ENCODE measurements around the gene CERS2.

Gene CERS2

DNA sequence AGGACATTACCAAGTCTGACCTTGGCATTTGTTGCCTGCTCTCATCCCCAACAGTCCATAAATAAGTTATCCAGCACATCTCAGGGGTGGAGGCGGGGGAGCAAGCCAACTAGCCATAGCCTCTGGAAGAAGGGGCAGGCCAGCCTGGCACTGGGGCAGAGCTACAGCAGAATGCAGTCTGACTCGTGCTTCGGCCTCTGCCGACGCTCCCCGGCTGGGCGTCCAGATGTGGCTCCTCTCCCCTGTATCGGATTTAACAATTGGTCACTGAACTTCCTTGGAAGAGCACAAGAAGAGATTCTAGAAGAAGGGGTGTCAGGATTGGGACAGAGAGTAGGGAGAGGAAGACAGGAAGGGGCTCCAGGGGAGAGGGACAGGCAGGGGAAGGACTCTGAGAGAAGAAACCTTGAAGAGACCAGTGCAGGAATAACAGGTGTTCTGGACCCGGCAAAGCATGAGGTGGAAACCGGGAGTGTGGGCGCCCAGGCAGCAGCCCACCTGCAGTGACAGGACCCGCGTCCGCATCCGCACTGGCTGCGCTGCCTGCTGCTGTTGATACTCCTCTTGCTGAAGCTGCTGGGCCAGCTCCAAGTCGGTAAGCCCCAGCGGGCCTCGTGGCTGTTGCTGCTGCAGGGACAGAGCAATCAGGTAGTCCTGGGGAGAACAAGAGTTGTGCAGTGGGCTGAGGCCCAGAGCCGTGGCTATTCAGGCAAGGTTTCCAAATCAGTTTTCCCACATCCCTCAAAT is 22.7 kb upstream of the CERS2 start:
- no peak overlapping the region for H3K4me3 ChIP-seq (ENCODE audit: low read depth, low read length)
- TF ChIP-seq, protein P1, sequence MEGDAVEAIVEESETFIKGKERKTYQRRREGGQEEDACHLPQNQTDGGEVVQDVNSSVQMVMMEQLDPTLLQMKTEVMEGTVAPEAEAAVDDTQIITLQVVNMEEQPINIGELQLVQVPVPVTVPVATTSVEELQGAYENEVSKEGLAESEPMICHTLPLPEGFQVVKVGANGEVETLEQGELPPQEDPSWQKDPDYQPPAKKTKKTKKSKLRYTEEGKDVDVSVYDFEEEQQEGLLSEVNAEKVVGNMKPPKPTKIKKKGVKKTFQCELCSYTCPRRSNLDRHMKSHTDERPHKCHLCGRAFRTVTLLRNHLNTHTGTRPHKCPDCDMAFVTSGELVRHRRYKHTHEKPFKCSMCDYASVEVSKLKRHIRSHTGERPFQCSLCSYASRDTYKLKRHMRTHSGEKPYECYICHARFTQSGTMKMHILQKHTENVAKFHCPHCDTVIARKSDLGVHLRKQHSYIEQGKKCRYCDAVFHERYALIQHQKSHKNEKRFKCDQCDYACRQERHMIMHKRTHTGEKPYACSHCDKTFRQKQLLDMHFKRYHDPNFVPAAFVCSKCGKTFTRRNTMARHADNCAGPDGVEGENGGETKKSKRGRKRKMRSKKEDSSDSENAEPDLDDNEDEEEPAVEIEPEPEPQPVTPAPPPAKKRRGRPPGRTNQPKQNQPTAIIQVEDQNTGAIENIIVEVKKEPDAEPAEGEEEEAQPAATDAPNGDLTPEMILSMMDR (IDR thresholded peaks at IDR 0.05; ENCODE audit: borderline replicate concordance, insufficient read depth, low read depth, low read length) = no peak

DNA sequence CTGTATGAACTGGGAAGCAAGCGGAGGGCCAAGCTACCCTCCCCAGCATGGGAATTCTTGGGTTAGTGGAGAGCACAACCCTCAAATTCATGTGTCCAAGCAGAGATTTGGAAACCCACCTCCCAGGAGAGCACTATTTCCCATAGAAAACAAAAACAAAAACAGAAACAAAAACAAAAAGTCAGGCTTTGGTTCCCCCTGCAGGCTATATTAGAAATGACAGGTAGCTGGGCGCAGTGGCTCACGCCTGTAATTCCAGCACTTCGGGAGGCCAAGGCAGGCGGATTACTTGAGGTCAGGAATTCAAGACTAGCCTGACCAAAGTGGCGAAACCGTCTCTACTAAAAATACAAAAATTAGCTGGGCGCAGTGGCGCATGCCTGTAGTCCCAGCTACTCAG is 21.3 kb upstream of the CERS2 start:
- H3K4me3 ChIP-seq (ENCODE audit: low read depth, low read length) = no peak overlapping the region

DNA sequence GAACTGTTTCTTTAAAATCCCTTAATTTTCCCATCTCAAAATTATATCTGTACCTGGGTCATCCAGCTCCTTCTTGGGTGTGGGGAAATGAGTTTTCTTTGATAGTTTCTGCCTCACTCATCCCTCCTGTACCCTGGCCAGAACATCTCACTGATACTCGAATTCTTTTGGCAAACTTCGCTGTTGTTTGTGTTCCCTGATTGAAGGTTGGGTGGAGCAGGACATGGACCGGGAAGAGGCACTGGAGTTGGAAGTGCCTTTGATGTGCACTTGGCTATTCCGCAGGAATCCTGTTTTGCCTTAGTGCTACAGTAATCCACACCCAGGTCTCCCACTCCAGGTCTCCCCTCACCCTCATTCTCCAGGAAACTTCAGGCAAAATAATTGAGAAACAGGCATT is 20.8 kb upstream of the CERS2 start:
- TF ChIP-seq, protein P1 (IDR thresholded peaks at IDR 0.05; ENCODE audit: borderline replicate concordance, insufficient read depth, low read depth, low read length) = no peak

More for the DNA sequence above, 21.3 kb upstream of the CERS2 start:
- TF ChIP-seq, protein P1 (IDR thresholded peaks at IDR 0.05; ENCODE audit: borderline replicate concordance, insufficient read depth, low read depth, low read length) = peak; percentile 53

DNA sequence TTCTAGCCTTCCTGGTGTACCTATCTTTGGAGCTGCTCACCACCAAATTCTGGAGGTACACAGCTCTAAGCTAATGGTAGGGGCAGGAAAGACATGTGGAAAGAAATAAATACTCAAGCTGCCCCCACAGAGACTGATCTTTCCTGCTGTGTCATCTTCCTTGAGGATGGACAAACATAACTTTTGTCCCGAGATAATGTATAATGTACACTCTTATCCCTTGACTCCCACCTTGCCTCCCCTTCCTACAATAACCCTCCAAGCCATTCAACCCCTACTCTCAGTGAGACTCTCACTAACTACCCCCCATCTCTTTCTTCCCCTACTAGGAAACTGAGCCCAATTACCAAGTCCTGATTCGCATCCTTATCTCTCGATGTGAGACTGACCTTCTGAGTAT is 19.6 kb upstream of the CERS2 start:
- H3K4me3 ChIP-seq (ENCODE audit: low read depth, low read length) = no peak overlapping the region
- TF ChIP-seq, protein P1 (IDR thresholded peaks at IDR 0.05; ENCODE audit: borderline replicate concordance, insufficient read depth, low read depth, low read length) = no peak

More for the DNA sequence above, 20.8 kb upstream of the CERS2 start:
- H3K4me3 ChIP-seq (ENCODE audit: low read depth, low read length) = no peak overlapping the region

DNA sequence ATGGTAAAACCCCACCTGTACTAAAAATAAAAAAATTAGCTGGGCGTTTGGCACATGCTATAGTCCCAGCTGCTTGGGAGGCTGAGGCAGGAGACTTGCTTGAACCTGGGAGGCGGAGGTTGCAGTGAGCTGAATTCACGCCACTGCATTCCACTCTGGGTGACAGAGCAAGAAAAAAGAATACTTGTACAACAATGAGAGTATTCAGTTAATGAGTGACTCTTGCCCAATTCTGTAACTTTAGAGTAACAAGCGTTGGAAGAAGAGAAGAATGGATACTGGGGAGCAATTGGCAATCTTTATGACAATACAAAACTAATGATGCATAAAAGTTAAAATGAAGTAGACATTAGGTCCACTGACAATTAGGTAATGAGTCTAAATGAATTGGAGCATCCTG is 18.0 kb upstream of the CERS2 start:
- H3K4me3 ChIP-seq (ENCODE audit: low read depth, low read length) = no peak overlapping the region
- TF ChIP-seq, protein P1 (IDR thresholded peaks at IDR 0.05; ENCODE audit: borderline replicate concordance, insufficient read depth, low read depth, low read length) = no peak

DNA sequence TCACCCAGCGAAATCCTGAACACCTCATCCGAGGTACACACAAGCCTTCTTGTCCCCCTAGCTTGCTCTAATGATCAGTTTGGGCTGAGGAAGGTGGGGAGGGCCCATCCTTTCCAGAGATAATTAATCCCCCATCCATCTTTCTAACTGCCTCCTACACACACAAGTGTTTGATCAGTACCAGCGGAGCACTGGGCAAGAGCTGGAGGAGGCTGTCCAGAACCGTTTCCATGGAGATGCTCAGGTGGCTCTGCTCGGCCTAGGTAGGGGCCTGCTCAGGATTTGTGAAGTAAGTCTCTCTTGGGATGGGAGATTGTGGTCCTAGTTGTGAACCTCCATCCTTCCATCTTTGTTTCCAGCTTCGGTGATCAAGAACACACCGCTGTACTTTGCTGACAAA is 13.3 kb upstream of the CERS2 start:
- no peak overlapping the region for H3K4me3 ChIP-seq (ENCODE audit: low read depth, low read length)
- TF ChIP-seq, protein P1 (IDR thresholded peaks at IDR 0.05; ENCODE audit: borderline replicate concordance, insufficient read depth, low read depth, low read length) = no peak

DNA sequence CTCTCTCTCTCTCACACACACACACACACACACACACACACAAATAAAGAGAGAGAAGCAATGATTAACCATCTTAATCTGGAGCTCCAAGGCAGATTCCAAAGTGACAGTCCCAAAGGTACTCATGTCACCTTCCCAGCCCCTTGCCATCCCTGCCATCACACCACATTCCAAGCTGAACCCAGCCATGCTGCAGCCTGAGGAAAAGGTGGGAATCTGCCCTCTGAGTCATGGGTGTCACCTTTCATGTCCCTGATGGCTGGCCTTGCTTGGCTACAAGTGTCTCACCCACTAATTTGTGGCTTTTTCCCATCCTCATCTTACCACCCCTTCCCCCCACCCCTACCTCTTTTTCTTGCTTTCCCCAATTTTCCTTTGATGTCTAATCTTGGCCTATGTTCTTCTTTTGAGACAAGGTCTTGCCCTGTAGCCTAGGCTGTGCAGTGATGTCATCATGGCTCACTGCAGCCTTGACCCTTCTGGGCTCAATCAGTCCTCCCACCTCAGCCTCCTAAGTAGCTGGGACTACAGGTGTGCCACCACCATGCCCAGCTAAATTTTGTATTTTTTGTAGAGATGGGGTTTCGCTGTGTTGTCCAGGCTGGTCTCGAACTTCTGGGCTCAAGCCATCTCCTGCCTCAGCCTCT is 10.7 kb upstream of the CERS2 start:
- no peak overlapping the region for H3K4me3 ChIP-seq (ENCODE audit: low read depth, low read length)
- TF ChIP-seq, protein P1 (IDR thresholded peaks at IDR 0.05; ENCODE audit: borderline replicate concordance, insufficient read depth, low read depth, low read length) = no peak

All from GM12875 (cell line).